GM21390 (cell line): ENCODE results near the gene VAPB.

Experiments
- ATAC-seq: cut with Tn5 transposase; IDR thresholded peaks from one replicate; pipeline ENCODE4 v1.9.1; 2021; ENCODE audit not compliant: unreplicated experiment

The VAPB gene

GRCh38 chr20:58479726-58480440 lies 90.9 kb downstream of the VAPB start:
- no peak for ATAC-seq

GRCh38 chr20:58480551-58481336 lies 91.7 kb downstream of the VAPB start:
- ATAC-seq = no peak

- ATAC-seq = no peak
Observed at GRCh38 chr20:58481481-58482021, 92.5 kb downstream of the VAPB start.

GRCh38 chr20:58482416-58482815 lies 93.4 kb downstream of the VAPB start:
- ATAC-seq = no peak

- no peak for ATAC-seq
Observed at GRCh38 chr20:58483051-58483450, 94.0 kb downstream of the VAPB start.

- no peak for ATAC-seq
Observed at GRCh38 chr20:58483470-58483869, 94.4 kb downstream of the VAPB start.

GRCh38 chr20:58485393-58485792 lies 96.4 kb downstream of the VAPB start:
- no peak for ATAC-seq

- no peak for ATAC-seq
Observed at GRCh38 chr20:58486207-58486606, 97.2 kb downstream of the VAPB start.

- no peak for ATAC-seq
Observed at GRCh38 chr20:58492074-58492718, 103.2 kb downstream of the VAPB start.

- ATAC-seq = no peak
Observed at GRCh38 chr20:58492795-58493524, 103.9 kb downstream of the VAPB start.

GRCh38 chr20:58494923-58495622 lies 106.0 kb downstream of the VAPB start:
- ATAC-seq = no peak

GRCh38 chr20:58495623-58496428 lies 106.8 kb downstream of the VAPB start:
- ATAC-seq = no peak

GRCh38 chr20:58496429-58496769 lies 107.4 kb downstream of the VAPB start:
- no peak for ATAC-seq

- no peak for ATAC-seq
Observed at GRCh38 chr20:58497076-58497641, 108.1 kb downstream of the VAPB start.

- no peak for ATAC-seq
Observed at GRCh38 chr20:58497724-58498469, 108.9 kb downstream of the VAPB start.

GRCh38 chr20:58498470-58499068 lies 109.5 kb downstream of the VAPB start:
- ATAC-seq = no peak

- no peak for ATAC-seq
Observed at GRCh38 chr20:58500256-58500655, 111.2 kb downstream of the VAPB start.
